ENCODE measurements around the gene SMDT1.
A peak's percentile ranks its signal among the peaks of the same experiment; 100 is the strongest.
"Not testable (repeated sequence)": the region's sequence is repeated elsewhere in the genome, so short reads cannot be mapped to it uniquely, and the experiment has no call there.

Gene SMDT1

DNA sequence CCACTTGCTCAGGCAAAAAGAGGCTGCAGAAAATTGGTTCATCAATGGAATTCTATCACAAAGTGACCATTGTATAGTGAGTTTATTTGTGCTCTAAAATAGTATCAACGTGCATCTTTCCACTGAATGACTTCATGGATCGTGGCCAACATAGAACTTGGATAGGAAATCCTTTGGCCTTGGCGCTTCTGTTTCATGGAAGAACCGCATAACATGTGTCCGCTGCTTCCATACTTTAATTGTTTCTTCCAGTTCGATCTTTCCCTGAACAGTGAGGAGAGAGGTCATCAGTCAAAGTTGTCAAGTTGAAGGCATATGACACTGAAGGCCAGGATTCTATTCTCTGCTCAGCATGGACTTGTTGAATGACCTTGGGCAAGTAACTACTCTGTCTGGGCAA, 6.6 kb downstream of the SMDT1 start:
- TF ChIP-seq, protein P1, sequence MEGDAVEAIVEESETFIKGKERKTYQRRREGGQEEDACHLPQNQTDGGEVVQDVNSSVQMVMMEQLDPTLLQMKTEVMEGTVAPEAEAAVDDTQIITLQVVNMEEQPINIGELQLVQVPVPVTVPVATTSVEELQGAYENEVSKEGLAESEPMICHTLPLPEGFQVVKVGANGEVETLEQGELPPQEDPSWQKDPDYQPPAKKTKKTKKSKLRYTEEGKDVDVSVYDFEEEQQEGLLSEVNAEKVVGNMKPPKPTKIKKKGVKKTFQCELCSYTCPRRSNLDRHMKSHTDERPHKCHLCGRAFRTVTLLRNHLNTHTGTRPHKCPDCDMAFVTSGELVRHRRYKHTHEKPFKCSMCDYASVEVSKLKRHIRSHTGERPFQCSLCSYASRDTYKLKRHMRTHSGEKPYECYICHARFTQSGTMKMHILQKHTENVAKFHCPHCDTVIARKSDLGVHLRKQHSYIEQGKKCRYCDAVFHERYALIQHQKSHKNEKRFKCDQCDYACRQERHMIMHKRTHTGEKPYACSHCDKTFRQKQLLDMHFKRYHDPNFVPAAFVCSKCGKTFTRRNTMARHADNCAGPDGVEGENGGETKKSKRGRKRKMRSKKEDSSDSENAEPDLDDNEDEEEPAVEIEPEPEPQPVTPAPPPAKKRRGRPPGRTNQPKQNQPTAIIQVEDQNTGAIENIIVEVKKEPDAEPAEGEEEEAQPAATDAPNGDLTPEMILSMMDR (IDR thresholded peaks at IDR 0.05; ENCODE audit: low read length, missing control alignments) = no peak
- no peak for DNase-seq (ENCODE audit: low read depth)
- no peak overlapping the region for H3K4me3 ChIP-seq (replicated peaks; ENCODE audit: low read depth, low read length)

DNA sequence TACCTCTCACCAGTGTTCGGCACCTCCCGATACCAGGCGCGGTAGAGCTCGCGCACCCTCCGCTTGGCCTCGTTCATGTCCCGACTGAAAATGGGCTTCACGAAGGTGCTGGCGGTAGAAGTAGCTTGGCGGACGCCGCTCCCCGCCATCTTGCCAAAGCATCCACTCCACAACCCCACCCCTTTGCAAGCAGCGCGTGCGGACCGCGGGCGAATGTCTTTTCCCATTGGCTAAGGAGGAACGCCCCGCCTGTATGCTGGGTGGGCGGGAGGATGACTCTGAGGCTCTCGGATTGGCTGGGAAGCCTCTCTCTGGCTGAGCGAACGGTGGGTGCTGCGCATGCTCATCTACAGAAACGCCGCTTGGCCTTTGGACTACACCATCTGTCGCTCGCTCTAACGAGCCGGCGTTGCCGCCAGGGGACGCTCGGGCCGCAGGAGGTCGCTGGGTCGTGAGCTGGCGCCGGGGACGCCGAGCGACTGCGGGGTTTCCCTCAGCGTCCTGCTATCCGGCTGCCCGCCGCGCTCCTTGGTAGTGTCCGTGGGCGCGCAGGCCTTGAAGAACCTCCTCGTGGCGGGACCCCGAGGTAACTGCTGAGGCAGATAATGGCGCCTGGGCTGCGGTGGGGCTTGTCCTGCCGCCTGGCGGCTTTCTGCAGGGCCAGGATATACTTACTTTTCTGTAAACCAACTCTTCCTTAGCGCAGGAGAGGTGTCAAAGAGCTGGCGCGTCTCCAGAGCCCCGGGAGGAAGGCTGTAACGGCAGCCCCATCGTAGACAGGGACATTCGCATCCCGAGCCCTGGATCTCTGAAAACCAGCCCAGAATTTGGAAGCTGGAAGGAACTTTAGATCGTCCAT, 11.3 kb downstream of the SMDT1 start, which contains the start of gene NDUFA6:
NDUFA6 (minus strand) TSS at position 177 of the 859 bp plus-strand sequence; CDS start at position 149, 28 bp downstream.
- TF ChIP-seq, protein P1 (IDR thresholded peaks at IDR 0.05; ENCODE audit: low read length, missing control alignments) = peak; percentile 70
- peak within 1 kb of the TSS; percentile 92 for H3K4me3 ChIP-seq (replicated peaks; ENCODE audit: low read depth, low read length)
- DNase-seq (ENCODE audit: low read depth) = peak; percentile 99

DNA sequence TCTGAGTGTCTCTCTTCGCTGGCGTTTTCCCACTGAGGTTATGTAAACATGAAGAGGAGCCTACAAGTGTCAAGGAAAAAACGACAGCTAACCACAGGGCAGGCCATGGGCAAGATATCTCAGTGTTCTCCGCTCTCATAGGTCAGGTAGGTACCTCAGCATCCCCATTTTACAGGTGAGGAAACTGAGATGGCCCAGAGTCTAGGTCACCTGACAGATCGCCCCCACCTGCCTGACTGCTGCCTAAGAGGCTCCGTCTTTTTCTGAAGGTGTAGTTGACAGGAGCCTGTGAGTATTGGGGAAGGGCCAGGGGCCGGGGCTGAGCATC, 11.9 kb downstream of the SMDT1 start:
- TF ChIP-seq, protein P1 (IDR thresholded peaks at IDR 0.05; ENCODE audit: low read length, missing control alignments) = no peak
- no peak for DNase-seq (ENCODE audit: low read depth)

DNA sequence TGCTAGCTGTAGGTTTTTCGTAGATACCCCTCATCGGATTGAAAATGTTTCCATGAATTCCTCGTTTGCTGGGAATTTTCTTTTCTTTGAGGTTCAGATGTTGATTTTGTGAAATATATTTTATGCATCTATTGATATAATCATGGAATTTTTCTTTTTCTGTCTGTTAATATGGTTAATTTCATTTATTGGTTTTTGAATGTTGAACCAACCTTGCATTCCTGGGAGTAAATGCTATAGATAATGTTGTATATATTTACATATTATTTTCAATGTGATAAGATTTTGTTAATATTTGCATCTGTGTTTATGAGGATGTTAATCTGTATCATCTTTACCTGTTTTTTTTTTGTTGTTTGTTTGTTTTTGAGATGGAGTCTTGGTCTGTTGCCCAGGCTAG, 21.7 kb downstream of the SMDT1 start:
- peak; percentile 7 for DNase-seq (ENCODE audit: low read depth)
- H3K4me3 ChIP-seq (replicated peaks; ENCODE audit: low read depth, low read length) = no peak overlapping the region
- TF ChIP-seq, protein P1 (IDR thresholded peaks at IDR 0.05; ENCODE audit: low read length, missing control alignments) = no peak

More for the DNA sequence above, 11.9 kb downstream of the SMDT1 start:
- peak overlapping the region; percentile 92 for H3K4me3 ChIP-seq (replicated peaks; ENCODE audit: low read depth, low read length)

DNA sequence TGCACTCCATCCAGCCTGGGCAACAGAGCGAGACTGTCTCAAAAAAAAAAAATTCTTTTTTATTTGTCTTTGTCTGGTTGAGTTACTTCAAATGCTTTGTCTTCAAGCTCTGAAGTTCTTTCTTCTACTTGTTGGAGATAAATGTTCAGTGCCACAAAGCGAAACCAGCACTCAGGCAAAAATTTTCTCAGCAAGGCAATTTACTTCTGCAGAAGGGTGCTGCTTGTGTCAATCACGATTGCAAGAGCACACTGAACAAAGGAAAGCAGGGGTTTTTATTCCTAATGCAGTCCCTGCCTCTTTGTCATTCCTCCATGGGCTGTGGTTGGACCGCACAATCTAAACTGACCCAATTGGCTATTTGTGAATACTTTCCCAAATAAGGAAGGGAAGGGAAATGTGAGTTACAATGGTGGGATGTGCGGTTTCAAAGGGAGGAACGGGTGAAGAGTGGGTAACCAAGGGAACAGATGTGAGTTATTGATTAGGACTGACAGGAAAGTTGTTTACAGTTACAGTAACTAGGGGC, 24.9 kb downstream of the SMDT1 start:
- not testable (repeated sequence) for H3K4me3 ChIP-seq (replicated peaks; ENCODE audit: low read depth, low read length); DNase-seq (ENCODE audit: low read depth)

DNA sequence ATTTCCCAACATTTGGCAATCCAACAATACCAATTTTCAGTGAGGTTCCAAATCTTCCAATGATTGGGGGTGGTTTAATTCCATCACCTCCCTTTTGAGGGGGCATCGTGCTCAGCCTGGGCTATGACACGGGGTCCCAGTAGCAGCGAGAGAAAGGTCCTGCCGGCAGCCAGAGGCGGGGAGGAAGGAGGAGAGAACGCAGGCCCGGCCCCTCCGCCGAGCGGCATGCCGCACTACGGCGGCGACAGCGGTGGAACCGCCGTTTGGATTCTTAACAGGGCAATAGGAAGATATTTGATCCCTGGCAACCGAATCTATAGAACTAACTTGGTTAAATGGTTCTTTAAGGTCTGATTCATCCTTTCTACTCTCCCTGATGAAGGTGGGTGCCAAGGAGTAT, 29.3 kb downstream of the SMDT1 start:
- H3K4me3 ChIP-seq (replicated peaks; ENCODE audit: low read depth, low read length) = no peak overlapping the region
- DNase-seq (ENCODE audit: low read depth) = no peak
- TF ChIP-seq, protein P1 (IDR thresholded peaks at IDR 0.05; ENCODE audit: low read length, missing control alignments) = no peak

DNA sequence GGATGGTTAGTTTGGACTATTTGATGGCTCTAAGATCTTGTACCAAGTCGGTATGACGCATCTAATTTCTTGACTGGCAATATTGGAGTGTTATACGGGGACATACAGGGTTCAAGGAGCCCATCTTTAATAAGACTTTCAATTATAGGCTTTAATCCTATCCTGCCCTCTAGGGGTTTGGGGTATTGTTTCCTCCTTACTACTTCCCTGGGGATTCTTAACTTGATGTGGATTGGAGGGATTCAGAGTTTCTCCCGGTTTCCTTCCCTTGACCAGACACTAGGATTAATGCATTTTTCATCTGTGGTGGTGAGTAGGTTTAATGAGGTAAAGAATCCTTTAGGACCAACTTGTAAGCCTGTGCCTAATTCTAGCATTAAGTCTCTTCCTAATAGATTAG, 32.3 kb downstream of the SMDT1 start:
- DNase-seq (ENCODE audit: low read depth) = no peak
- TF ChIP-seq, protein P1 (IDR thresholded peaks at IDR 0.05; ENCODE audit: low read length, missing control alignments) = no peak
- no peak overlapping the region for H3K4me3 ChIP-seq (replicated peaks; ENCODE audit: low read depth, low read length)
